GM21619 (cell line): Measurements from ENCODE around the gene DDO.

ENCODE experiments used
- ATAC-seq: cut with Tn5 transposase; IDR thresholded peaks from one replicate; pipeline ENCODE4 v1.9.1; 2021; ENCODE audit not compliant: unreplicated experiment

The DDO gene

GRCh38 chr6:110421749-110422443 is 6.5 kb upstream of the DDO start:
- ATAC-seq: no peak

GRCh38 chr6:110419028-110419739 is 3.8 kb upstream of the DDO start:
- ATAC-seq: no peak

DNA sequence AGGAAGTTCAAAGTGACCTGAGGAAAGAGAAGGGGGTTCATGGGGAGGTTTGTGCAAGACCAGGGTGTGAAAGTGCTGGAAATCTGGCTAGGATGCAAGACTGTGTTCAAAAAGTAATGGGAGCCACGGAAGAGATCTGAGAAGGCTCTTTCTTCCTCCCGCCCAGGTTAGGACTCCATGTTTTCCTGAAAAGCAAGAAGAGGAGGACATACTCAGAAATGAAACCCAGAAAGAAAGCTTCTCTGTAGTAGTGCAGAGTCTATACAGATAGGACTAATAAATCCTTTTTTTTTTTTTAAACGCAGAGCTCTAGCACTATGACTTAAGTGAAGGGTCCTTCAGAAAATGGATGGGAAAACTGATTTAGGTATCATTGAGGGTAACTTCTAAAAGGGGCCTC is 3.2 kb upstream of the DDO start:
- ATAC-seq: no peak

GRCh38 chr6:110414669-110415068 is 706 bp downstream of the DDO start:
- no peak for ATAC-seq

GRCh38 chr6:110412360-110412759 is 3.0 kb downstream of the DDO start:
- no peak for ATAC-seq

GRCh38 chr6:110410511-110410910 is 4.9 kb downstream of the DDO start:
- no peak for ATAC-seq

GRCh38 chr6:110409794-110410193 is 5.6 kb downstream of the DDO start:
- no peak for ATAC-seq

DNA sequence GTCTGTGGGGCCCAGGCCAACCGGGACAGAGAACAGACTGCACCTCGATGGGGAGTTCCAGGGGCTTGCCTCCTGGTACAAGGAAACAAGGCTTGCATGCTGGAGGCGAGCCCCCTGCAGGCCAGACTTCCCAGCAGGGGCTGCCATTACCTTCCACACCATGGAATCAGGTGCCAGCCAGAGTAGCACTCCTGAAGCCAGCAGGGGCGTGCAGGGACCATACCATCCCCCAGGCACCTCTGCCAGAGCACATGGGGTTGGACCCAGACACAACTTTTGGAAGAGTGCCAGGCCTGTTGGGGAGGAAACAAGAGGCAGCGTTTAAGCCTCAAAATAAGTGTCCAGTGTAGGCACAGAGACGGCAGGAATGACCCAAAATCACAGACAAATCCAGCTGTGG is 6.5 kb downstream of the DDO start:
- no peak for ATAC-seq

- no peak for ATAC-seq
Measured at GRCh38 chr6:110404607-110405006, 10.8 kb downstream of the DDO start.

- ATAC-seq: no peak
Measured at GRCh38 chr6:110401585-110402176, 13.7 kb downstream of the DDO start.

- no peak for ATAC-seq
Measured at GRCh38 chr6:110400208-110400607, 15.2 kb downstream of the DDO start.

DNA sequence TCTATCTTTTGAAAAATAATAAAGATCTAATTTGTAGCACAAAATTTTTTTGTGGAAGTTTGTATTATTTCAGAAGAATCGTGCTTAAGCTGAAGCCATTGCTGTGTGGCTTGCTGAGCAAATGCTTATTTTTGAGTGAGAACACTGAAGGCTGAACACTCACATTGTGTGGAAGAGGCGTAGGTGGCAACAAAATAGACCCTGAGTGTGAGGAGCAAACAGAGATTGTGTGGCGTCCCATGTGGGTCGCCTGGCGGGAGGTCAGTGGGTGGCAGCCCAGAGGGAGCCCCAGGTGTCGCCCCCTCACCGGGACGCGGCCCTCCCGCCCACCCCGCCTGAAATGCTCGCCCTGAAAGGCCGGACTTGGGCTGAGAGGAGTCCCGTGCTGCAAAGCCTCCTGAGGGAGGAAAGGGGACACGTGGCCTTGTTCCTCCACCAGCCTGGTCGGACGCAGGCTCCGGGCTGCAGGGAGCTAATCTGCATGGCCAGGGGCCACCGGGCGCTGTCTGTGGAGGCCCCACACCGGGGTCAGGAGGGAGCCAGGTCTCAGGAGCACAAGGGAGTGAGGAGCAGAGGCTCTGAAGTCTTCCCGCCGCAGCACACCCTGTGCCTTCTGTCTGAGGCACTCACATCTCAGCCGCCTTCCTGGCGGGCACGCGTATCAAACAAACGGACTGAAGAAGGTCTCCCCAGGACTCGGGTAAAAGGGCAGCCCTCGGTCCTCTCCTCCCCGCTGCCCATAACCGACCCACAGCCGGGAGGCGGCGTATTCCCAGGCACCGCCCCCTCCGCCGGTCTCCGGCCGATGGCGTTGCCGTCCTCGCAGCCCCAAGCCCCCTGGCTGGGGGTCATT is 15.9 kb downstream of the DDO start:
- no peak for ATAC-seq

- ATAC-seq: no peak
Measured at GRCh38 chr6:110398778-110399177, 16.6 kb downstream of the DDO start.

DNA sequence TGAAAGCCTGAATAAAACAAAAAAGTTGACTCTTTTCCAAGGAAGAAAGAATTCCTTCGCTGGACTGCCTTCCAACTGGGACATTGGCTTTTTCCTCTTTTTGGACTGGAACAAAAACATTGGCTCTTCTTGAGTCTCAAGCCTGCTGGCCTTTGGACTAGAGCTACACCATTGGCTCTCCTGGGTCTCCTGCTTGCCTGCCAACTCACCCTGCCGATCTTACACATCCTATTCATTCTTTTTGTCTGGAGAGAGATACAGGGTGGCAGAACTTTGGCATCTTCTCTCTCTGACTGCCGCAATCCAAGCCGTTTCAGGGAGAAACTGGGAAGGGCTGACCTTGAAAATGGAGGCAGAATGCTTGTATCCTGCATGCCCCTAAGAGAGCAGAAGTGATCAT is 20.2 kb downstream of the DDO start:
- ATAC-seq: no peak

DNA sequence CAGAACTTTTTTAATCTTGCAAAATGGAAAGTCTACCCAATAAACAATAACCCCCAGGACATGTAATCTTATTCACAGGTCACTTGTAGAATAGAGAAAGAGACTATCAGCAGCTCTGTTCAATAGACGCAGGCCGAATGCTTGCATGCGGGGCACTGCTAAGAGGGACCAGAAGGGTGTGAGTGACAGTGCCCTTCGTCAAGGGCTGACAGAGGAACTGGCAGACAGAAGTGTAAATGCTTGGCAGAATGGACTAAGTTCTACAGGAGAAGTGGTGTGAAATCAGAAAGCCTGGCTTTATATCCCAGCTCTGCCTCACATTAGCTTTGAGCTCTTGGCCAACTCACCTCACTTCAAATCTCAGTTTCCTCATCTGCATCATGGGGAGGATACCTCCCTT is 21.0 kb downstream of the DDO start:
- ATAC-seq: no peak

DNA sequence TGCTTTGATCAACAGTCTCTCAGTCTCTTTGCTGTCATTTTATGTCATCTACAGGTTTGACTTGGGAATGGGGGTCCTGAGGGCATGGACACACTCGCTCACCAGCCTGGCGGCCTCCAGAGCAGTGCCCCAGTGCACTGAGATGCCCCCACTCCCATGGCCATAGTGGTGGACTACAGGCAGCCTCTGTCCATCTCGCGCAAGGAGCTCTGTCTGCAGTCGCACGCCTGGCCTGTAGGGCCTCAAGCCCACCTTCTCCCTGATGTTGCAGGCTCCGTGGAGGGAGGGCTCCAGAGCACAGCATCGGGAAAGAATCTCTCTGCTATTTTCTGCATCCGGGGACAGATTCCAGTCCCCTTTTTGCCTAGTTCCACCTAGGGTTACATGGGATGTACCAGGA is 22.6 kb downstream of the DDO start:
- ATAC-seq: no peak

GRCh38 chr6:110390404-110390803 is 25.0 kb downstream of the DDO start:
- ATAC-seq: no peak

DNA sequence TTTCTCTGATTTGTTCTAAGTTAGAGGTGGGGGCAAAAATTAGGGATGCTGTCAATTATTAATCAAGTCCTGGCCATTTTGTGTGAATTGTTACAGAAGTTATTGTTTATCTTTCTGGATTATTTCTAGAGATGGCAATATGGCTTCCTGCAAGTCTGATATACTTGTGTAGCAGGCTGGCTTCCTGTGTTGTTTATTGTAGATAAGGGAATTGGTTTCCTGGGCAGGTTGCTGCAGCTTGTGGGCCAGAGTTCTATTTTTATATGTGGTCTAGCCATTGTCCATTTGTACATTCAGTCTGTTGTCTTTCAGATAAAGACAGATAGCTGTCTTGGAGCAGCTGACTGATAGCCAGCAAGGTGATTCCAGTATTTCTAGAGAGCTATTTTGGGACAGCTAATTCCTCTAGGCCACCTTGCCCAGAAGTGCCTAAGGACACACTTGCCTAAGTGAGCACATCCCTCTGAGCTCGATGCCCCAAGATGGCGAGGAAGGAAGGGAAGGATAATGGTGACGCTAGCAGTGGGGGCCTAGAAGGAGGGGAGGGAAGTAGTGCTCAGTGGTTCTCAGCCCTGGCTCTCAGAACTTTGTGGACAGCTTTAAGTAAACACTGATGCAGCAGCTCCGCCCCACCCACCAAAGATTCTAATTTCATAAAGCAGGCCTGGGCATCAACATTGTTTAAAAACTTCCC is 25.5 kb downstream of the DDO start:
- no peak for ATAC-seq

GRCh38 chr6:110387986-110388385 is 27.4 kb downstream of the DDO start:
- no peak for ATAC-seq

DNA sequence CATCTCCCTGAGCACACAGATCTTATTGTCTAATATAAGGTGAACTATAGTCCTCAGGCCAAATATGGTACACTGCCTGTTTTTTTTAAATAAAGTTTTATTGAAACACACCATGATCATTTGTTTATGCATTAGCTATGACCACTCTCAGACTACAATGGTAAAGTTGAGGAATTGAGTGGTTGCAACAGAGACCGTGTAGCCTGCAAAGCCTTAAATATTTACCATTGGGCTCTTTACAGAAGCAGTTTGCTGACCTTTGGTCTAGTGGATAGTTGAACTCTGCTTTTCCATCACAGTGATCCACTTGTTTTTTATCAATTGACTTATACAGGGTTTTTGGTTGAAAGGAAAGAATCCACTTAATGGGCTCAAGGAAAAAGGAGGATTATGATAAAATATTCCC is 29.9 kb downstream of the DDO start:
- no peak for ATAC-seq

GRCh38 chr6:110378552-110378951 is 36.8 kb downstream of the DDO start:
- no peak for ATAC-seq
